ENCODE data around the gene GIPR. TPM values are rescaled to one million over a fixed set of nuclear protein-coding genes. Genes with fewer than 3 reads are reported as not detected.
A peak's percentile ranks its signal among the peaks of the same experiment; 100 is the strongest.

Gene GIPR
- total and polyA plus RNA-seq, 2 of the 13 experiments (the other 11 are each of a cell fraction or from before 2014, with no cell fraction given) = 0.15 to 1.2 TPM

- TF ChIP-seq IRX3 (CRISPR knock-in tag; IDR thresholded peaks at IDR 0.05; ENCODE audit: borderline replicate concordance, low read depth) (peak; percentile 25; the same call in 1 of the 2 replicates), BCL6 (CRISPR knock-in tag; IDR thresholded peaks at IDR 0.05) (0 out of 2 replicates have a peak, but pooled peaks have one; percentile 16), ZFP91 (CRISPR knock-in tag; IDR thresholded peaks at IDR 0.05; ENCODE audit: borderline replicate concordance) (peak; percentile 52; the same call in 1 of the 2 replicates), ZNF605 (CRISPR knock-in tag; IDR thresholded peaks at IDR 0.05) (0 out of 2 replicates have a peak, but pooled peaks have one; percentile 2), ZSCAN21 (CRISPR knock-in tag; IDR thresholded peaks at IDR 0.05; ENCODE audit: borderline replicate concordance) (peak; percentile 65; the same call in 1 of the 2 replicates), DNMT3B (CRISPR knock-in tag; conservative IDR thresholded peaks at IDR 0.05) (no peak), GATAD1 (CRISPR knock-in tag; IDR thresholded peaks at IDR 0.05) (peak; percentile 94), ISX (CRISPR knock-in tag; conservative IDR thresholded peaks at IDR 0.05) (0 out of 2 replicates have a peak, but pooled peaks have one; percentile 48), REPIN1 (CRISPR knock-in tag; IDR thresholded peaks at IDR 0.05; ENCODE audit: borderline replicate concordance, low read depth) (peak; percentile 54), FOXC1 (CRISPR knock-in tag; IDR thresholded peaks at IDR 0.05; ENCODE audit: borderline replicate concordance) (0 out of 2 replicates have a peak, but pooled peaks have one; percentile 40), FOXK1 (CRISPR knock-in tag; IDR thresholded peaks at IDR 0.05; ENCODE audit: borderline replicate concordance, low read depth) (peak; percentile 77; the same call in 1 of the 2 replicates), ZNF607 (CRISPR knock-in tag; IDR thresholded peaks at IDR 0.05; ENCODE audit: borderline replicate concordance) (peak; percentile 14; the same call in 1 of the 2 replicates), CEBPB (IDR thresholded peaks at IDR 0.05; ENCODE audit: borderline replicate concordance, low read depth, low read length) (peak; percentile 8; the same call in 1 of the 2 replicates), SRSF1 (optimal IDR thresholded peaks at IDR 0.05; ENCODE audit: low read depth, low read length) (peak; percentile 95), ZNF557 (CRISPR knock-in tag; IDR thresholded peaks at IDR 0.05) (no peak), PHF20 (CRISPR knock-in tag; IDR thresholded peaks at IDR 0.05) (peak; percentile 89), PRDM10 (CRISPR knock-in tag; IDR thresholded peaks at IDR 0.05; ENCODE audit: low read depth) (no peak), KAT8 (CRISPR knock-in tag; IDR thresholded peaks at IDR 0.05) (peak; percentile 91), ZSCAN9 (CRISPR knock-in tag; IDR thresholded peaks at IDR 0.05; ENCODE audit: borderline replicate concordance) (0 out of 2 replicates have a peak, but pooled peaks have one; percentile 24), HNF1B (CRISPR knock-in tag; IDR thresholded peaks at IDR 0.05) (0 out of 2 replicates have a peak, but pooled peaks have one; percentile 54), NFRKB (IDR thresholded peaks at IDR 0.05) (no peak), ZNF598 (CRISPR knock-in tag; IDR thresholded peaks at IDR 0.05; ENCODE audit: borderline replicate concordance) (0 out of 2 replicates have a peak, but pooled peaks have one; percentile 18), FOSL2 (CRISPR knock-in tag; IDR thresholded peaks at IDR 0.05) (0 out of 2 replicates have a peak, but pooled peaks have one; percentile 3)
Measured at GRCh38 chr19:45691516-45692186, 23.6 kb downstream of the GIPR start, which contains the start of gene SNRPD2 (continued).
